SU-DHL-6 (cell line): ENCODE measurements around the gene DBF4B.

Experiments
- H2AFZ ChIP-seq: fragments of 200-600 bp; sonication (generic); 2 replicates; pipeline ENCODE4 v1.6.1; 2014; ENCODE audit warnings: low read depth, mild to moderate bottlenecking, moderate library complexity, mixed read lengths, antibody characterized with exemption, low read length; ENCODE audit not compliant: severe bottlenecking
- H3F3A ChIP-seq: fragments of 200-600 bp; shearing (Covaris generic); 2 replicates; pipeline ENCODE4 v1.6.0; 2016; ENCODE audit warnings: antibody characterized with exemption, mild to moderate bottlenecking; ENCODE audit not compliant: insufficient read depth
- H3K27ac ChIP-seq: fragments of 200-600 bp; sonication (generic); 2 replicates; pipeline ENCODE4 v1.5.1; 2016; ENCODE audit warnings: low read depth, mild to moderate bottlenecking, low read length, moderate library complexity, mixed read lengths
- H3K27me3 ChIP-seq: fragments of 200-600 bp; sonication (generic), shearing (Covaris generic); 2 replicates; pipeline ENCODE4 v1.6.0; 2014; ENCODE audit warnings: mild to moderate bottlenecking, low read length
- H3K36me3 ChIP-seq: fragments of 200-600 bp; sonication (generic); 2 replicates; pipeline ENCODE4 v1.6.1; 2014; ENCODE audit warnings: mild to moderate bottlenecking, low read length, mixed read lengths
- H3K4me2 ChIP-seq: fragments of 300-600, 200-600 bp; shearing (Covaris generic), sonication (generic); 2 replicates; pipeline ENCODE4 v1.6.0; 2014; ENCODE audit warnings: low read length, low read depth, mild to moderate bottlenecking; ENCODE audit not compliant: poor library complexity, severe bottlenecking
- H3K4me3 ChIP-seq: fragments of 200-600 bp; sonication (generic); 2 replicates; pipeline ENCODE4 v1.5.1; 2014; ENCODE audit warnings: antibody characterized with exemption, low read length, mild to moderate bottlenecking, mixed read lengths; ENCODE audit not compliant: insufficient read depth, poor library complexity, severe bottlenecking
- H3K79me2 ChIP-seq: fragments of 200-600 bp; sonication (generic); 2 replicates; pipeline ENCODE4 v1.6.1; 2014; ENCODE audit warnings: mild to moderate bottlenecking, low read length, moderate library complexity; ENCODE audit not compliant: insufficient read depth
- H3K9ac ChIP-seq: fragments of 200-600 bp; sonication (generic); 2 replicates; pipeline ENCODE4 v1.7.0; 2014; ENCODE audit warnings: mild to moderate bottlenecking, low read length
- H3K9me2 ChIP-seq: fragments of 200-600 bp; sonication (generic); replicated peaks from 2 replicates; pipeline ENCODE4 v1.6.1; 2014; ENCODE audit warnings: low read length; ENCODE audit not compliant: insufficient read depth
- H3K9me3 ChIP-seq: fragments of 200-600 bp; sonication (generic); 2 replicates; pipeline ENCODE4 v1.6.1; 2014; ENCODE audit warnings: low read length, mixed read lengths; ENCODE audit not compliant: insufficient read depth
- H4K20me1 ChIP-seq: fragments of 200-600 bp; sonication (generic); 2 replicates; pipeline ENCODE4 v1.6.1; 2014; ENCODE audit warnings: low read depth, mild to moderate bottlenecking, antibody characterized with exemption, low read length, moderate library complexity, mixed read lengths
- CTCF ChIP-seq: fragments of 200-600 bp; sonication (generic); IDR thresholded peaks from one replicate; pipeline ENCODE4 v1.5.1; 2017; ENCODE audit warnings: antibody characterized with exemption, mild to moderate bottlenecking, low read length, moderate library complexity; ENCODE audit not compliant: insufficient read depth, poor library complexity, severe bottlenecking
- EZH2phosphoT487 ChIP-seq: fragments of 200-600 bp; sonication (generic), shearing (Covaris generic); conservative IDR thresholded peaks from 2 replicates; pipeline ENCODE4 v1.6.1; 2018; ENCODE audit warnings: mild to moderate bottlenecking, antibody characterized with exemption, low read length, moderate library complexity, mixed read lengths

The DBF4B gene

DNA sequence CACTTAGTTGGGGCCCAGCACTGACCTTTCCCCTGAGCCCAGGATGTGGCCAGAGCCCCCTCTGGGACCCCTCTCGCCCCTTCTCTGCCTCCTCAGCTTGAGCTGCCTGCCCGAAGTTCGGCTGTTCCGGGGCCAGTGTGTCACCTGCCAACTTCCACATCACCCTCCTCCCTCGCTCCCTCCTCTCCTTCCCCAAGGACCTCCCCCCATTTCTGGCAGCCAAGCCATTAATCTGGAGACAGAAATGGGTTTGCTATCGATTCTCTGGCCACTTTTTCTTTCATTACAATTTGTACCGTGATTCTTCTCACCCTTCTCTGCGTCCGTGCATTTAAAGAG lies 41.5 kb downstream of the DBF4B start:
- no peak overlapping the region for H3K4me3 ChIP-seq
- no peaks in the 10 kb centered on the region for H3K27me3 ChIP-seq
- H3K36me3 ChIP-seq: no peaks in the 10 kb centered on the region
- H3F3A ChIP-seq: no peaks in the 10 kb centered on the region
- H3K27ac ChIP-seq: no peak overlapping the region
- H2AFZ ChIP-seq: no peak overlapping the region
- no peaks in the 10 kb centered on the region for H3K9me2 ChIP-seq
- TF ChIP-seq CTCF (no peak), EZH2phosphoT487 (no peak)
- no peaks in the 10 kb centered on the region for H4K20me1 ChIP-seq
- H3K4me2 ChIP-seq: no peak overlapping the region
- H3K9ac ChIP-seq: no peak overlapping the region
- H3K9me3 ChIP-seq: no peaks in the 10 kb centered on the region
- no peaks in the 10 kb centered on the region for H3K79me2 ChIP-seq

- H3F3A ChIP-seq: no peaks in the 10 kb centered on the region
- H3K9me3 ChIP-seq: no peaks in the 10 kb centered on the region
- H3K36me3 ChIP-seq: no peaks in the 10 kb centered on the region
- TF ChIP-seq EZH2phosphoT487 (no peak), CTCF (no peak)
- H4K20me1 ChIP-seq: no peaks in the 10 kb centered on the region
- H3K4me2 ChIP-seq: no peak overlapping the region
- H3K79me2 ChIP-seq: no peaks in the 10 kb centered on the region
- no peak overlapping the region for H3K9ac ChIP-seq
- no peak overlapping the region for H3K27ac ChIP-seq
- no peaks in the 10 kb centered on the region for H3K9me2 ChIP-seq
- H3K4me3 ChIP-seq: no peak overlapping the region
- H3K27me3 ChIP-seq: no peaks in the 10 kb centered on the region
- H2AFZ ChIP-seq: no peak overlapping the region
Measured at GRCh38 chr17:44751331-44751730, 42.9 kb downstream of the DBF4B start.

DNA sequence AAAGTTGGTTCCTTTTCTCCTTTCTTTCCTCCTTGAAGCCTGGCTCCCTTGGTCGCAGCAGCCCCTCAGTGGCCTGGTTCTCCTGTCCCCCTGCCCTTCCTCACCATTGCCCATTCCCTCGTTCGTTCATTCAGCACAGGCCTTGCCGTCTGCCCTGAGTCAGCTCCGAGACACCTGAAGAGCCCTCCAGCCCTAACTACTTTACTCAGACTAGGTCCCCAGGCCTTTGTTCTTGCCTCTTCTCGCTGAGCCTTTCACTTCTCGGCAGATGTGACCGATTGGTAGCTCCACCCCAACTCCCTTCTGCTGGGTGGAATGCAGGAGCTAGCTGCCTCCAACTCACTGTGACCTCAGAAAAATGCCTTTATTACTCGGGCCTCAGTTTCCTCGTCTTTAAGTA lies 43.3 kb downstream of the DBF4B start:
- Histone ChIP-seq H3K4me2 (no peak overlapping the region), H3K36me3 (no peaks in the 10 kb centered on the region), H3K4me3 (no peak overlapping the region), H3F3A (no peaks in the 10 kb centered on the region), H3K27me3 (no peaks in the 10 kb centered on the region), H2AFZ (no peak overlapping the region), H3K9me3 (no peaks in the 10 kb centered on the region), H3K27ac (no peak overlapping the region), H3K79me2 (no peaks in the 10 kb centered on the region), H3K9me2 (no peaks in the 10 kb centered on the region), H3K9ac (no peak overlapping the region), H4K20me1 (no peaks in the 10 kb centered on the region)
- TF ChIP-seq EZH2phosphoT487 (no peak), CTCF (no peak)
